Prostate gland (tissue), 2 donors: ENCODE data around the gene ACOT9. TPM values are rescaled to one million over a fixed set of nuclear protein-coding genes. Genes with fewer than 3 reads are reported as not detected.

Experiments used
- DNase-seq: peaks from one replicate; pipeline ENCODE4 v3.0.0-alpha.2; 2019; ENCODE audit warnings: low spot score
- H3K27ac ChIP-seq, 2 donors: fragments of 200-600 bp; sonication (generic); 2 replicates each; pipeline ENCODE4 v1.5.1; 2017 to 2019
- H3K27me3 ChIP-seq: fragments of 200-600 bp; sonication (generic); replicated peaks from 2 replicates; pipeline ENCODE4 v1.5.1; 2019; ENCODE audit not compliant: insufficient read depth
- H3K36me3 ChIP-seq, 2 donors: fragments of 200-600 bp; sonication (generic); 1 replicate in 1 of 2; 2 replicates in 1 of 2; pipeline versions ENCODE4 v1.5.1 to v1.8.1; 2017 to 2019
- H3K4me1 ChIP-seq: fragments of 200-600 bp; sonication (generic); replicated peaks from 2 replicates; pipeline ENCODE4 v1.5.1; 2019
- H3K4me3 ChIP-seq, 2 donors: fragments of 200-600 bp; sonication (generic); 2 replicates each; pipeline ENCODE4 v1.5.1; 2017 to 2019
- H3K9me3 ChIP-seq: fragments of 200-600 bp; sonication (generic); 2 replicates; pipeline ENCODE4 v1.5.1; 2017
- POLR2A ChIP-seq: fragments of 450-650 bp; IDR thresholded peaks from one replicate; pipeline ENCODE4 v1.6.1; 2016; ENCODE audit warnings: antibody characterized with exemption, mild to moderate bottlenecking
- POLR2AphosphoS5 ChIP-seq: sonication (generic); formaldehyde crosslinking; IDR thresholded peaks from one replicate; pipeline ENCODE4 v1.6.1; 2017; ENCODE audit warnings: antibody characterized with exemption
- WGBS: methylation state at CpG from one replicate; pipeline ENCODE4 v1.1.5; 2018; 5-methylcytosine and 5-hydroxymethylcytosine counted together
- intact Hi-C: fragments of 100-400 bp; cut with DNase I; formaldehyde crosslinking; loops from one replicate; pipeline ENCODE4 v1.14.2; 2022
- total RNA-seq, 2 donors: library from RNA; depleted of rRNA; stranded (reverse); fragments of >200 nt; gene quantifications; one replicate each; pipeline ENCODE4 v1.1.0, GENCODE V29; 2016
- TF ChIP-seq, protein P1 (sequence below), 4 experiments: fragments of 200-600 bp in 2 of 4; fragments of 450-650 bp in 2 of 4; sonication (generic) in 2 of 4; IDR thresholded peaks; 1 replicate in 3 of 4; 2 replicates in 1 of 4; pipeline ENCODE4 v1.5.1; 2016 to 2019; ENCODE audit warnings: antibody characterized with exemption in 4 of 4, mild to moderate bottlenecking in 2 of 4, moderate library complexity in 2 of 4

ACOT9 gene, protein sequence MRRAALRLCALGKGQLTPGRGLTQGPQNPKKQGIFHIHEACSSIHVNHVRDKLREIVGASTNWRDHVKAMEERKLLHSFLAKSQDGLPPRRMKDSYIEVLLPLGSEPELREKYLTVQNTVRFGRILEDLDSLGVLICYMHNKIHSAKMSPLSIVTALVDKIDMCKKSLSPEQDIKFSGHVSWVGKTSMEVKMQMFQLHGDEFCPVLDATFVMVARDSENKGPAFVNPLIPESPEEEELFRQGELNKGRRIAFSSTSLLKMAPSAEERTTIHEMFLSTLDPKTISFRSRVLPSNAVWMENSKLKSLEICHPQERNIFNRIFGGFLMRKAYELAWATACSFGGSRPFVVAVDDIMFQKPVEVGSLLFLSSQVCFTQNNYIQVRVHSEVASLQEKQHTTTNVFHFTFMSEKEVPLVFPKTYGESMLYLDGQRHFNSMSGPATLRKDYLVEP
- 10 to 100 TPM; 19.6 to 31.5 TPM for total RNA-seq

DNA sequence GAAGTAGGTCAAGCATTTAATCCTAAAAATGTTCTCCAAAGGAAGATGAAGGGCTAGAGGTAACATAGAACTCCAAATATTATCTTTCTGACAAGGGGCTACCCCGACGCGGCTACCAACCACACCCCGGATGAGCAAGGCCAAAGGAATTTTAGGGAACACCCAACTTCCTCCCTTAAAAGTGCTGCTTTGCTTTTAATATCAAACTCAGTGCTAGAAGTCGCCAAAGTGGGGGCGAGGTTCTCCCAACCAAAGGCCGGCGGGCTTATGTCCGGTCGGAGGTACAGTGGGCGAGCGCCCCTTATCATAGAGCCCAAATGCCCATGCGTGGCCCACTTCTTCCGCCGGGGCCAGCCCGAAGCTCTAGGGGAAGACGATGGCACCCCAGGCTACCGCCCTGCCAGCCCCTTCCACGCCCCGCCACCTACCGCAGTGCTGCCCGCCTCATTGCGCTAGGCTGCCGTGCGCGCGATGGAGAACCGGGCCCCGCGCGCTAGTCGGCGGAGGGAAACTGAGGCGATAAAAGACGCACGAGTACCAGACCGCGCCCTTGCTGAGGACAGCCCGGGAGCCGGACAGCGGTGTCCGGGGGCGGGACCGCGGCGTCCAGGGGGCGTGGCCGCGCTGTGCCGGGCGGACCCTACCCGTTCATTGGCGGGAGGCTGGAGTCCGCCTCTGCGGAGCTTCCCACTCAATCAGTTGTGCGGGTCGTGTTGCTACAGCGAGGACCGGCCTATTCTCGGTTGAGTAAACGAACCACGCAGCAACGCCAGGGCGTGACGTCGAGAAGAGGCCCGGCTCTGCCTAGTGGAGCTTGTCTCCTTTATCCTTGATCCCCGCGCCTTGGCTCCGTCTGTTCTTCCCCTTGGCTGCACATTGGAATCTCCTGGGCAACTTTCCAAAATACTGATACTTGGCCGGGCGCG is at the start of gene ACOT9:
ACOT9 (minus strand) TSS at position 580 of the 926 bp plus-strand sequence; CDS start at position 448, 132 bp downstream.
- peak within 1 kb of the TSS; percentile 84 to 87 for H3K27ac ChIP-seq
- H3K9me3 ChIP-seq: no peaks in the 10 kb centered on the region
- intact Hi-C loops: loop anchor here (5.0 kb wide), 1 partner anchor 39 kb away; the partner anchor contains the start of gene SAT1

DNA sequence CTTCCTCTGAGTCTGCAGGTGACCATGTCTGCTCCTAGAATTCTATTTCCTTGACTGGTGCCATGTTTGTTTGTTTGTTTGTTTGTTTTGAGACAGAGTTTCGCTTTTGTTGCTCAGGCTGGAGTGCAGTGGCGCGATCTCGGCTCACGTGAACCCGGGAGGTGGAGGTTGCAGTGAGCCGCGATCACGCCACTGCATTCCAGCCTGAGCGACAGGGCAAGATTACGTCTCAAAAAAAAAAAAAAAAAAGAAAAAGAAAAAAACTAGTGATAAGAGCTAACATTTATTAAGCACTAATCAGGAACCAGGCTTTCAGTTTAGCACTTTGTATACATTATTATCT is 47.0 kb upstream of the ACOT9 start:
- 91% methylated on average over 11 of the region's 11 CpGs for WGBS
- H3K4me1 ChIP-seq: no peaks in the 10 kb centered on the region
- no peak overlapping the region for H3K4me3 ChIP-seq
- DNase-seq: no peak
- H3K27ac ChIP-seq: no peak overlapping the region
- intact Hi-C loops: no loop called here
- TF ChIP-seq POLR2AphosphoS5 (no peak), POLR2A (no peak)
- TF ChIP-seq, protein P1, sequence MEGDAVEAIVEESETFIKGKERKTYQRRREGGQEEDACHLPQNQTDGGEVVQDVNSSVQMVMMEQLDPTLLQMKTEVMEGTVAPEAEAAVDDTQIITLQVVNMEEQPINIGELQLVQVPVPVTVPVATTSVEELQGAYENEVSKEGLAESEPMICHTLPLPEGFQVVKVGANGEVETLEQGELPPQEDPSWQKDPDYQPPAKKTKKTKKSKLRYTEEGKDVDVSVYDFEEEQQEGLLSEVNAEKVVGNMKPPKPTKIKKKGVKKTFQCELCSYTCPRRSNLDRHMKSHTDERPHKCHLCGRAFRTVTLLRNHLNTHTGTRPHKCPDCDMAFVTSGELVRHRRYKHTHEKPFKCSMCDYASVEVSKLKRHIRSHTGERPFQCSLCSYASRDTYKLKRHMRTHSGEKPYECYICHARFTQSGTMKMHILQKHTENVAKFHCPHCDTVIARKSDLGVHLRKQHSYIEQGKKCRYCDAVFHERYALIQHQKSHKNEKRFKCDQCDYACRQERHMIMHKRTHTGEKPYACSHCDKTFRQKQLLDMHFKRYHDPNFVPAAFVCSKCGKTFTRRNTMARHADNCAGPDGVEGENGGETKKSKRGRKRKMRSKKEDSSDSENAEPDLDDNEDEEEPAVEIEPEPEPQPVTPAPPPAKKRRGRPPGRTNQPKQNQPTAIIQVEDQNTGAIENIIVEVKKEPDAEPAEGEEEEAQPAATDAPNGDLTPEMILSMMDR (IDR thresholded peaks at IDR 0.05): no peak
- no peaks in the 10 kb centered on the region for H3K36me3 ChIP-seq
- no peaks in the 10 kb centered on the region for H3K9me3 ChIP-seq
- no peaks in the 10 kb centered on the region for H3K27me3 ChIP-seq

More for the DNA sequence above, at the start of gene ACOT9:
- H3K4me3 ChIP-seq: peak within 1 kb of the TSS; percentile 57 to 58
- no peaks in the 10 kb centered on the region for H3K27me3 ChIP-seq
- H3K36me3 ChIP-seq: no peaks in the 10 kb centered on the region
- DNase-seq: peak; percentile 83
- WGBS: 0% methylated on average over 37 of the region's 73 CpGs
- peak; percentile 49 for TF ChIP-seq POLR2A
- TF ChIP-seq, protein P1 (IDR thresholded peaks at IDR 0.05): no peak
- TF ChIP-seq POLR2AphosphoS5: peak; percentile 72
- no peaks in the 10 kb centered on the region for H3K4me1 ChIP-seq

DNA sequence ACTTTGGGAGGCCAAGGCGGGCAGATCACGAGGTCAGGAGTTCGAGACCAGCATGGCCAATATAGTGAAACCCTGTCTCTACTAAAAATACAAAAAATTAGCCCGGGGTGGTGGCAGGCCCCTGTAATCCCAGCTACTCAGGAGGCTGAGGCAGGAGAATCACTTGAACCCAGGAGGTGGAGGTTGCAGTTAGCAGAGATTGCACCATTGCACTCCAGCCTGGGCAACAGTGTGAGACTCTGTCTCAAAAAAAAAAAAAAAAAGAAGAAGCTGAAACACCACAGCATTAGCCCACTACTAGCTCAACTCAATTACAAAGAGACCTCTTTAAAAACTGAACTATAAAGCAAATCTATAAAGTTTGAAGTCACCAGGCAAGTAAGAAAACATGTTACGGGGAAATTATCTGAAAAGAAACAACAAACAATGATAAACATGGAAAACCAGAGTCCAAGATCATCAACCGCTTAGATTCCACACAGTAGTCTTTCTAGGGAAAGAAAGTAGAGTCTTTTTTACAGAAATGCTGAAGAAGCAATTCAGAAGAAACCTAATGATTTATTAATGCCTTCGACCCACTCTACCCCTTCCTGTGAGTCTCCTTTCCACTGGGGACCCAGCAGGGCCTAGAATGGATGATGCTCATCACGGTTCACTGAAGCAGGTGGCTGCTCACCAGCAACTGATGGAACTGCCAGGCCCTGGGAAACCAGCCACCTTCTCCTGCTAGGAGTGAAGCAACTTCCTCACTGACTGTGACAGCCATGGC is 46.5 kb upstream of the ACOT9 start:
- Histone ChIP-seq H3K27ac (no peak overlapping the region), H3K9me3 (no peaks in the 10 kb centered on the region), H3K4me3 (no peak overlapping the region), H3K4me1 (no peaks in the 10 kb centered on the region), H3K27me3 (no peaks in the 10 kb centered on the region), H3K36me3 (no peaks in the 10 kb centered on the region)
- intact Hi-C loops: loop anchor here (10.0 kb wide), 1 partner anchor 235 kb away; the partner anchor contains the start of gene KLHL15
- no peak for DNase-seq
- TF ChIP-seq POLR2AphosphoS5 (no peak), POLR2A (no peak)
- TF ChIP-seq, protein P1 (IDR thresholded peaks at IDR 0.05): no peak
- WGBS: 80% methylated on average over 8 of the region's 8 CpGs

DNA sequence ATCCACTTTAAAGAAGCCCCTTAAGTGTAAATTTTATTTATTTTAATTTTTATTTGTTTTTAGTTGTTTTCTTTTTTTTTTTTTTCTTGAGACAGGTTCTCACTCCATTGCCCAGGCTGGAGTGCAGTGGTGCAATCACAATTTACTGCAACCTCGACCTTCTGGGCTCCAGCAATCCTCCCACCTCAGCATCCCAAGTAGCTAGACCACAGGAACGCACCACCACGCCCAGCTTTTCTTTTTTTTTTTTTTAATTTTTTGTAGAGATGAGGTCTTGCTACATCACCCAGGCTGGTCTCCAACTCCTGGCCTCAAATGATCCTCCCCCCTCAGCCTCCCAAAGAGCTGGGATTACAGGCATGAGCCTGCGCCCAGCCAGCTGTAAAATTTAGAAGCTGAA is 45.9 kb upstream of the ACOT9 start:
- 100% methylated on average over 4 of the region's 4 CpGs for WGBS
- no peak overlapping the region for H3K27ac ChIP-seq
- H3K9me3 ChIP-seq: no peaks in the 10 kb centered on the region
- H3K4me3 ChIP-seq: no peak overlapping the region
- intact Hi-C loops: loop anchor here (10.0 kb wide), 1 partner anchor 236 kb away; the partner anchor contains the start of gene KLHL15
- no peaks in the 10 kb centered on the region for H3K36me3 ChIP-seq
- H3K27me3 ChIP-seq: no peaks in the 10 kb centered on the region
- no peak for DNase-seq
- TF ChIP-seq POLR2A (no peak), POLR2AphosphoS5 (no peak)
- TF ChIP-seq, protein P1 (IDR thresholded peaks at IDR 0.05): no peak
- H3K4me1 ChIP-seq: no peaks in the 10 kb centered on the region
